ENCODE results near the gene SORCS2.

Gene SORCS2

DNA sequence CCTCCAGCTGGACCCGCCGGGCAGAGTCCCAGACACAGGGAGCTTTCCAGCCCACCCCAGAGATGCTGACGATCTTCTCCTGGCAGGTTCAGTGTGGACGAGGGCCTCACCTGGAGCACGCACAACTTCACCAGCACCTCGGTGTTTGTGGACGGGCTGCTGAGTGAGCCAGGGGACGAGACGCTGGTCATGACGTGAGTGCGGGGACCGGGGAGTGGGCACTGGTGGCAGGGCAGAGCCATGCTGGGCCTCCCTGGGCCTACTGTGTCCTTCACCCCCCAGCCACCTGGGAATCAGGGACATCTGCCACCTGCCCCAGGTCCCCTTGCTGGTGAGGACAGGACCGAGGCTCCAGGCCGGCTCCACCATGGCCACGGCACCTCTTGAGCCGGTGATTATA, 511.8 kb downstream of the SORCS2 start:
- H3K4me1 ChIP-seq (ENCODE audit: insufficient read depth, insufficient read length) = peaks cover 26% of the 10 kb centered on the region
- no peak overlapping the region for H3K9ac ChIP-seq (ENCODE audit: insufficient read length, low read depth)
- no peaks in the 10 kb centered on the region for H3K36me3 ChIP-seq (ENCODE audit: insufficient read depth, insufficient read length, low read length)
- H3K4me3 ChIP-seq (ENCODE audit: insufficient read length, low read depth) = no peak overlapping the region
- no peak for TF ChIP-seq ZNF274 (IDR thresholded peaks at IDR 0.05; ENCODE audit: low read depth, low read length)
- no peak for TF ChIP-seq YY1 (IDR thresholded peaks at IDR 0.05; ENCODE audit: insufficient read depth, insufficient read length)
- TF ChIP-seq SUZ12 (IDR thresholded peaks at IDR 0.05; ENCODE audit: extremely low read depth, insufficient read depth, insufficient read length) = no peak
- H3K9me3 ChIP-seq (ENCODE audit: insufficient read depth, low read length) = no peaks in the 10 kb centered on the region
- no peak for DNase-seq (ENCODE audit: low read depth, low spot score)
- peaks cover 3% of the 10 kb centered on the region for H3K27me3 ChIP-seq (ENCODE audit: insufficient read depth, insufficient read length)

DNA sequence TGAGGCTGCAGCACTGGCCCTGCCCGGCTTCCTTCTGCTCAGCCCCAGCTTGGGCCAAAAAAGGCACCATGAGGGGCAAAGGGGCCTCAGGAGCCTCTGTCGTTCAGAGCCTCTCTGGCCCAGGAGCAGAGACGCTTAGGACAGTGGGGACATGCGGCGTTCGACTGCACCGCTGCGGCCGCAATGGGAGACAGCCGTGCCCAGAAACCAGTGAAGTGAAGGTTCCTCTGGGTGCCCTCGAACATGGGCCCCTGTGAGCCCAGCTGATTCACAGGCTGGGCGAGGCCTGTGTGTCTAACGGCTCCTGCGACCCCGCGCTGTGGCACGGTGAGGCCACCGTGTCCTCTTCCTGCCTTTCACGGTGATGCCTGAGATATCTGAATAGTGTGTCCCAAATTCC, 512.3 kb downstream of the SORCS2 start:
- H3K4me1 ChIP-seq (ENCODE audit: insufficient read depth, insufficient read length) = peaks cover 28% of the 10 kb centered on the region
- no peak overlapping the region for H3K4me3 ChIP-seq (ENCODE audit: insufficient read length, low read depth)
- H3K9ac ChIP-seq (ENCODE audit: insufficient read length, low read depth) = no peak overlapping the region
- TF ChIP-seq ZNF274 (IDR thresholded peaks at IDR 0.05; ENCODE audit: low read depth, low read length) = no peak
- no peak for TF ChIP-seq SUZ12 (IDR thresholded peaks at IDR 0.05; ENCODE audit: extremely low read depth, insufficient read depth, insufficient read length)
- TF ChIP-seq YY1 (IDR thresholded peaks at IDR 0.05; ENCODE audit: insufficient read depth, insufficient read length) = no peak
- H3K36me3 ChIP-seq (ENCODE audit: insufficient read depth, insufficient read length, low read length) = no peaks in the 10 kb centered on the region
- DNase-seq (ENCODE audit: low read depth, low spot score) = no peak
- no peaks in the 10 kb centered on the region for H3K9me3 ChIP-seq (ENCODE audit: insufficient read depth, low read length)
- peaks cover 3% of the 10 kb centered on the region for H3K27me3 ChIP-seq (ENCODE audit: insufficient read depth, insufficient read length)

DNA sequence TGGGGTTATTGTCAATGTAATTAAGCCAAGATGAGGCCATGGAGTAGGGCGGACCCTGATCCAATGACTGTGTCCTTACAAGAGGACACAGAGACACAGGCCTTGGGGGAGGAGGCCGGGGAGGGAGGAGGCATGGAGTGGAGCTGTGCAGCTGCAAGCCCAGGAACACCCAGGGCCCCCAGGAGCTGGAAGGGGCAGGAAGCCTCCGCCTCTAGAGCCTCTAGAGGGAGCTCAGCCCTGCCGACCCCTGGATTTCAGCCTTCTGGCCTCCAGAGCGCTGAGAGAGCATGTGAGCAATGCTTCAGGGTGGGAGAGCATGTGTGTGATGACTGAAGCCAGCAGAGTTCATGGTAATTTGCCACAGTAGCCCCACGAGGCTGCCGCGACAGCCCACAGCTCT, 512.7 kb downstream of the SORCS2 start:
- no peak for DNase-seq (ENCODE audit: low read depth, low spot score)
- Histone ChIP-seq H3K4me3 (ENCODE audit: insufficient read length, low read depth) (no peak overlapping the region), H3K9ac (ENCODE audit: insufficient read length, low read depth) (no peak overlapping the region), H3K36me3 (ENCODE audit: insufficient read depth, insufficient read length, low read length) (no peaks in the 10 kb centered on the region), H3K9me3 (ENCODE audit: insufficient read depth, low read length) (no peaks in the 10 kb centered on the region), H3K4me1 (ENCODE audit: insufficient read depth, insufficient read length) (peaks cover 28% of the 10 kb centered on the region), H3K27me3 (ENCODE audit: insufficient read depth, insufficient read length) (peaks cover 3% of the 10 kb centered on the region)
- TF ChIP-seq YY1 (IDR thresholded peaks at IDR 0.05; ENCODE audit: insufficient read depth, insufficient read length) (no peak), ZNF274 (IDR thresholded peaks at IDR 0.05; ENCODE audit: low read depth, low read length) (no peak), SUZ12 (IDR thresholded peaks at IDR 0.05; ENCODE audit: extremely low read depth, insufficient read depth, insufficient read length) (no peak)

DNA sequence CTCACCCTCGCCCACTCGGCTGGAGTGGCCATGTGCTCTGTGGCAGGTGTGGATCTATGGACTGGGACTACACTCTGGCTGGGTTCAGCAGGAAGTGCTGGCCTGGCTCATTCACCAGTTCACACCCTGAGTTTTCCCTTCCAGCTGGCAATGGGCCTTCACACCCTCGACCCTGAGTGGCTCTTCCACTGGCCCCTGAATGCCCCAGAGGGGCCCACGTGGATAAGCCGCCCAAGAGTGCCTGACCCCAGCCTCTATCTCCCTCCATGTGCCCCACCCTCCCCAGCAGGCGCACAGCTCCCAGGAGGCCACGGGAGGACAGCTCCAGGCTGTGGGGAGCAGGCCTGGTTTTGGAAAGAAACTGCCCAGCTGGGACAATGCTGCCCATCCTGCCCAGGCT, 513.3 kb downstream of the SORCS2 start:
- Histone ChIP-seq H3K27me3 (ENCODE audit: insufficient read depth, insufficient read length) (peaks cover 3% of the 10 kb centered on the region), H3K36me3 (ENCODE audit: insufficient read depth, insufficient read length, low read length) (no peaks in the 10 kb centered on the region), H3K9ac (ENCODE audit: insufficient read length, low read depth) (no peak overlapping the region), H3K4me1 (ENCODE audit: insufficient read depth, insufficient read length) (peaks cover 27% of the 10 kb centered on the region), H3K4me3 (ENCODE audit: insufficient read length, low read depth) (no peak overlapping the region), H3K9me3 (ENCODE audit: insufficient read depth, low read length) (no peaks in the 10 kb centered on the region)
- no peak for TF ChIP-seq SUZ12 (IDR thresholded peaks at IDR 0.05; ENCODE audit: extremely low read depth, insufficient read depth, insufficient read length)
- no peak for TF ChIP-seq ZNF274 (IDR thresholded peaks at IDR 0.05; ENCODE audit: low read depth, low read length)
- no peak for TF ChIP-seq YY1 (IDR thresholded peaks at IDR 0.05; ENCODE audit: insufficient read depth, insufficient read length)
- no peak for DNase-seq (ENCODE audit: low read depth, low spot score)

DNA sequence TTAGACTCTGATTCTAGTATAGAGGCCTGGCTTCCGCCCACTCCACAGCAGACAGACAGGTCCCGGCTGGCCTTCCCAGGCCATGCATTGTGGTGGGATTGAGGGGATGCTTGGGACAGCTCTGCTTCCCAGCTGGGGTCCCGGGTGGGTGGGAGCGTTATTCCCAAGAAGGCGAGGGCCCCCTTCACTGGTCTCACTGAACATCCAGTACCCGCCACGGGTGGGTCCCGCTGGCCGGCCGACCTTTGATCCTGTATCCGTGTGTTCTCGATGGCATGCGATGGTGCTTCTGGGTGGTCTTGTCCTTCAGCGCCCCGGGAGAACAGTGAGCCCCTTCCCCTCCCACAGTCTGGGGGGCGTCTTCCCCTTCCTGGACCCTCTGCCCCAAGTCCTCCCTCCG, 515.9 kb downstream of the SORCS2 start:
- H3K4me3 ChIP-seq (ENCODE audit: insufficient read length, low read depth) = no peak overlapping the region
- TF ChIP-seq YY1 (IDR thresholded peaks at IDR 0.05; ENCODE audit: insufficient read depth, insufficient read length) (no peak), SUZ12 (IDR thresholded peaks at IDR 0.05; ENCODE audit: extremely low read depth, insufficient read depth, insufficient read length) (no peak), ZNF274 (IDR thresholded peaks at IDR 0.05; ENCODE audit: low read depth, low read length) (no peak)

DNA sequence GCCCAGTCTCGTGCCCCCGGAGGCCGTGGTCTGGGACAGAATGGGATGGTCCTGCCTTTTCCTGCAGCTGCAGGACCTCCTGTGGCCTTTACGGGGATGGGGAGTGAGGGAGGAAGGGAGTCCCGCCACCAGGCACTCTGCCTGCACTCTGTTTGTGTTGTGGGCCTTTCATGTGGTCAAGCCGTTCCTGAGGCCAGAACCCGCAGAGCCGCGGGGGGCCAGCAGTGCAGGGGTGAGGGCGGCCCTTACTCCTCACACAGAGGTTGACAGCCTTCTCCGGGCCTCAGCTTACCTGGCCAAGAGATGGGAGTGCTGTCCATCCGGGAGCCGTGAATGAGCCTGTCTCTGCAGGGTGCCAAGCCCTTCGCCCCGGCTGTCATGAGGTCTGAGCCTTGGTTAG, 516.6 kb downstream of the SORCS2 start:
- H3K9ac ChIP-seq (ENCODE audit: insufficient read length, low read depth) = no peak overlapping the region
- H3K4me3 ChIP-seq (ENCODE audit: insufficient read length, low read depth) = no peak overlapping the region
- peaks cover 3% of the 10 kb centered on the region for H3K27me3 ChIP-seq (ENCODE audit: insufficient read depth, insufficient read length)
- H3K9me3 ChIP-seq (ENCODE audit: insufficient read depth, low read length) = no peaks in the 10 kb centered on the region
- H3K36me3 ChIP-seq (ENCODE audit: insufficient read depth, insufficient read length, low read length) = no peaks in the 10 kb centered on the region
- no peak for DNase-seq (ENCODE audit: low read depth, low spot score)
- TF ChIP-seq YY1 (IDR thresholded peaks at IDR 0.05; ENCODE audit: insufficient read depth, insufficient read length) (no peak), SUZ12 (IDR thresholded peaks at IDR 0.05; ENCODE audit: extremely low read depth, insufficient read depth, insufficient read length) (no peak), ZNF274 (IDR thresholded peaks at IDR 0.05; ENCODE audit: low read depth, low read length) (no peak)
- peaks cover 17% of the 10 kb centered on the region for H3K4me1 ChIP-seq (ENCODE audit: insufficient read depth, insufficient read length)

More for the DNA sequence above, 515.9 kb downstream of the SORCS2 start:
- H3K9me3 ChIP-seq (ENCODE audit: insufficient read depth, low read length) = no peaks in the 10 kb centered on the region
- H3K27me3 ChIP-seq (ENCODE audit: insufficient read depth, insufficient read length) = peaks cover 3% of the 10 kb centered on the region
- no peak for DNase-seq (ENCODE audit: low read depth, low spot score)
- H3K4me1 ChIP-seq (ENCODE audit: insufficient read depth, insufficient read length) = peaks cover 17% of the 10 kb centered on the region
- H3K9ac ChIP-seq (ENCODE audit: insufficient read length, low read depth) = no peak overlapping the region
- H3K36me3 ChIP-seq (ENCODE audit: insufficient read depth, insufficient read length, low read length) = no peaks in the 10 kb centered on the region

DNA sequence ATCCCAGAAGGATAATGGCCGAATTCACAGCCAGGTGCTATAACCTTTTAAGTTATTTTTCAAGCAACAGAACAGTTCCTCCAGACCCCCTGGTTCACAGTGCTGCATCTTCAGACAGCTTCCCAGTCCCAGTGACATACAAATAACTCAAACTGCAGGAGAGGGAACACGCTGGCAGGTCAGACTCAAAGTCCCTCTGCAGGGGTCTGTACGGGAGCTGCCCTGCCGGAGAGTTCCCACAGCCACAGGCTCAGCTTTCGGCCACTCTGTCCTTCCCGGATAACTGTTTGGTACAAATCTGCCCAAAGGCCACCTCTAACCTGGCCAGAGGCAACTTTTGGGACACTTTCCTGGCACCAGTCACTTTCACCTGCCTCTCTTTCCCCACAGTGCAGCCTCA, 517.1 kb downstream of the SORCS2 start:
- H3K9ac ChIP-seq (ENCODE audit: insufficient read length, low read depth) = no peak overlapping the region
- TF ChIP-seq YY1 (IDR thresholded peaks at IDR 0.05; ENCODE audit: insufficient read depth, insufficient read length) (no peak), ZNF274 (IDR thresholded peaks at IDR 0.05; ENCODE audit: low read depth, low read length) (no peak), SUZ12 (IDR thresholded peaks at IDR 0.05; ENCODE audit: extremely low read depth, insufficient read depth, insufficient read length) (no peak)
- H3K4me1 ChIP-seq (ENCODE audit: insufficient read depth, insufficient read length) = peaks cover 17% of the 10 kb centered on the region
- no peak overlapping the region for H3K4me3 ChIP-seq (ENCODE audit: insufficient read length, low read depth)
- no peaks in the 10 kb centered on the region for H3K9me3 ChIP-seq (ENCODE audit: insufficient read depth, low read length)
- no peaks in the 10 kb centered on the region for H3K36me3 ChIP-seq (ENCODE audit: insufficient read depth, insufficient read length, low read length)
- no peak for DNase-seq (ENCODE audit: low read depth, low spot score)
- peaks cover 3% of the 10 kb centered on the region for H3K27me3 ChIP-seq (ENCODE audit: insufficient read depth, insufficient read length)
